ENCODE results near the gene PCDH1. TPM values are rescaled to one million over a fixed set of nuclear protein-coding genes. Genes with fewer than 3 reads are reported as not detected.

The PCDH1 gene
- total RNA-seq, 4 donors from 2014 or later: 23.0 to 52.8 (median 30.9) TPM

- ATAC-seq: no peak
- peaks cover 8% of the 10 kb centered on the region for H3K27me3 ChIP-seq
- H3K4me1 ChIP-seq: peaks cover 3 to 19% (median 9%) of the 10 kb centered on the region in 3 donors
- H3K36me3 ChIP-seq: no peaks in the 10 kb centered on the region
- H3K27ac ChIP-seq: no peak overlapping the region
- H3K9me3 ChIP-seq: no peaks in the 10 kb centered on the region
- TF ChIP-seq POLR2A (IDR thresholded peaks at IDR 0.05) (no peak), POLR2AphosphoS5 (IDR thresholded peaks at IDR 0.05) (no peak), CTCF (IDR thresholded peaks at IDR 0.05) (no peak), EP300 (IDR thresholded peaks at IDR 0.05) (no peak)
- WGBS, 2 donors (ENCODE audit: low coverage in 1 of 2): 84% methylated on average over 8 of the region's 8 CpGs; no CpG with 5 or more reads in 1 of the 2 donors
- H3K4me3 ChIP-seq: no peak overlapping the region
These were observed 41.3 kb upstream of the PCDH1 start for GRCh38 chr5:141919218-141920119.

- H3K4me1 ChIP-seq: peaks cover 0 to 18% (median 8%) of the 10 kb centered on the region in 3 donors
- no peaks in the 10 kb centered on the region for H3K36me3 ChIP-seq
- WGBS, 2 donors (ENCODE audit: low coverage in 1 of 2): 67 to 72% methylated on average over 3 to 5 of the region's 5 CpGs
- H3K4me3 ChIP-seq: no peak overlapping the region
- H3K9me3 ChIP-seq: no peaks in the 10 kb centered on the region
- H3K27me3 ChIP-seq: peaks cover 11% of the 10 kb centered on the region
- no peak overlapping the region for H3K27ac ChIP-seq
- ATAC-seq: no peak
- TF ChIP-seq CTCF (IDR thresholded peaks at IDR 0.05): no peak
- no peak for TF ChIP-seq POLR2A (IDR thresholded peaks at IDR 0.05)
These were observed 39.5 kb upstream of the PCDH1 start for GRCh38 chr5:141917760-141918159.

- TF ChIP-seq CTCF (IDR thresholded peaks at IDR 0.05) (no peak), POLR2A (IDR thresholded peaks at IDR 0.05) (no peak), POLR2AphosphoS5 (IDR thresholded peaks at IDR 0.05) (no peak), EP300 (IDR thresholded peaks at IDR 0.05) (no peak)
- ATAC-seq: no peak
- WGBS, 2 donors (ENCODE audit: low coverage in 1 of 2): 56 to 86% methylated on average over 1 to 2 of the region's 2 CpGs
- H3K4me3 ChIP-seq: no peak overlapping the region
- H3K27me3 ChIP-seq: peaks cover 16% of the 10 kb centered on the region
- no peak overlapping the region for H3K27ac ChIP-seq
- peaks cover 0 to 13% (median 6%) of the 10 kb centered on the region in 3 donors for H3K4me1 ChIP-seq
- no peaks in the 10 kb centered on the region for H3K36me3 ChIP-seq
- no peaks in the 10 kb centered on the region for H3K9me3 ChIP-seq
These were observed 38.3 kb upstream of the PCDH1 start for GRCh38 chr5:141916522-141916921.

GRCh38 chr5:141915881-141916336, 37.7 kb upstream of the PCDH1 start:
- Histone ChIP-seq H3K9me3 (no peaks in the 10 kb centered on the region), H3K4me3 (no peak overlapping the region), H3K27me3 (peaks cover 19% of the 10 kb centered on the region), H3K36me3 (no peaks in the 10 kb centered on the region), H3K27ac (no peak overlapping the region), H3K4me1 (peaks cover 0 to 13% (median 6%) of the 10 kb centered on the region in 3 donors)
- 80 to 84% methylated on average over 2 to 4 of the region's 6 CpGs for WGBS, 2 donors (ENCODE audit: low coverage in 1 of 2)
- no peak for TF ChIP-seq POLR2A (IDR thresholded peaks at IDR 0.05)
- no peak for TF ChIP-seq POLR2AphosphoS5 (IDR thresholded peaks at IDR 0.05)
- no peak for TF ChIP-seq CTCF (IDR thresholded peaks at IDR 0.05)
- no peak for TF ChIP-seq EP300 (IDR thresholded peaks at IDR 0.05)
- no peak for ATAC-seq

GRCh38 chr5:141914797-141915196, 36.6 kb upstream of the PCDH1 start:
- Histone ChIP-seq H3K4me3 (no peak overlapping the region), H3K9me3 (no peaks in the 10 kb centered on the region), H3K36me3 (no peaks in the 10 kb centered on the region), H3K27ac (no peak overlapping the region), H3K4me1 (peaks cover 0 to 13% (median 6%) of the 10 kb centered on the region in 3 donors), H3K27me3 (peaks cover 19% of the 10 kb centered on the region)
- 92 to 100% methylated on average over 3 of the region's 3 CpGs for WGBS, 2 donors (ENCODE audit: low coverage in 1 of 2)
- ATAC-seq: no peak
- no peak for TF ChIP-seq POLR2AphosphoS5 (IDR thresholded peaks at IDR 0.05)
- no peak for TF ChIP-seq EP300 (IDR thresholded peaks at IDR 0.05)
- TF ChIP-seq POLR2A (IDR thresholded peaks at IDR 0.05): no peak
- TF ChIP-seq CTCF (IDR thresholded peaks at IDR 0.05): no peak

Measured in gastroesophageal sphincter (tissue), 4 donors.